Lower leg skin (tissue), 4 donors: ENCODE measurements around the gene ITGB3. TPM values are rescaled to one million over a fixed set of nuclear protein-coding genes. Genes with fewer than 3 reads are reported as not detected.

Source experiments
- DNase-seq, 2 donors: peaks; one replicate each; pipeline ENCODE4 v3.0.0-alpha.2; 2019; ENCODE audit warnings: low spot score in 2 of 2
- H3K4me3 ChIP-seq: fragments of 200-600 bp; sonication (generic); 2 replicates; pipeline ENCODE4 v1.5.1; 2017; ENCODE audit warnings: mild to moderate bottlenecking, low read depth; ENCODE audit not compliant: poor library complexity, severe bottlenecking
- POLR2A ChIP-seq, 2 donors: fragments of 450-650 bp; IDR thresholded peaks; one replicate each; pipeline ENCODE4 v1.6.1; 2016 to 2017; ENCODE audit warnings: antibody characterized with exemption in 2 of 2, mild to moderate bottlenecking in 1 of 2, moderate library complexity in 1 of 2
- WGBS, 2 donors: methylation state at CpG; one replicate each; pipeline ENCODE4 v1.1.5; 2018; 5-methylcytosine and 5-hydroxymethylcytosine counted together
- intact Hi-C: fragments of 100-400 bp; cut with DNase I; formaldehyde crosslinking; loops from one replicate; pipeline ENCODE4 v1.15.0; 2023; ENCODE audit warnings: low total_unique reads
- total RNA-seq, 4 donors: library from RNA; depleted of rRNA; stranded (reverse); fragments of >200 nt; gene quantifications; one replicate each; pipeline ENCODE4 v1.1.0, GENCODE V29; 2016
- TF ChIP-seq, protein P1 (sequence below), 3 donors: fragments of 450-650 bp; IDR thresholded peaks; one replicate each; pipeline ENCODE4 v1.5.1; 2016; ENCODE audit warnings: antibody characterized with exemption in 3 of 3, mild to moderate bottlenecking in 3 of 3, moderate library complexity in 2 of 3

ITGB3 gene
- total RNA-seq, 4 donors from 2014 or later: 2.2 to 3.7 (median 3.1) TPM

DNA sequence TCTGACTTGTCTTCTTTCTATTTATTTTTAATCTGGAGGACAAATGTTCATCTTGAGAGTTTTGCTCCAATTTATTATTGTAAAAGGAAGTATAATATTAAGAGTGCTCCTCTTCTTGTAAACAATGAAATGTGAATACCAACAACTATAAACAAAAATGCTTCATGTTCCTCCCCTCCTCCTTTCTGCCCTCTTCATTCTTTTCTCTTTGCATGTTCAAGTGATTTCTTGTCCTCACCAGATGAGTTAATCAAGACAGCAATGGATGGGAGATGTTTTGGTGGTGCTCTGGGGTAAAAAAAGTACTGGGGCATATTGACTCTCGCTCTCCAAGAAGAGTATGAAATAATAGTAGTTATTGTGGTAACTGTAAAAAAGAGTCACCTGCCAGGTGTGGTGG is 24.3 kb downstream of the ITGB3 start:
- WGBS, 2 donors: 97 to 100% methylated on average over 1 of the region's 1 CpG
- TF ChIP-seq, protein P1, sequence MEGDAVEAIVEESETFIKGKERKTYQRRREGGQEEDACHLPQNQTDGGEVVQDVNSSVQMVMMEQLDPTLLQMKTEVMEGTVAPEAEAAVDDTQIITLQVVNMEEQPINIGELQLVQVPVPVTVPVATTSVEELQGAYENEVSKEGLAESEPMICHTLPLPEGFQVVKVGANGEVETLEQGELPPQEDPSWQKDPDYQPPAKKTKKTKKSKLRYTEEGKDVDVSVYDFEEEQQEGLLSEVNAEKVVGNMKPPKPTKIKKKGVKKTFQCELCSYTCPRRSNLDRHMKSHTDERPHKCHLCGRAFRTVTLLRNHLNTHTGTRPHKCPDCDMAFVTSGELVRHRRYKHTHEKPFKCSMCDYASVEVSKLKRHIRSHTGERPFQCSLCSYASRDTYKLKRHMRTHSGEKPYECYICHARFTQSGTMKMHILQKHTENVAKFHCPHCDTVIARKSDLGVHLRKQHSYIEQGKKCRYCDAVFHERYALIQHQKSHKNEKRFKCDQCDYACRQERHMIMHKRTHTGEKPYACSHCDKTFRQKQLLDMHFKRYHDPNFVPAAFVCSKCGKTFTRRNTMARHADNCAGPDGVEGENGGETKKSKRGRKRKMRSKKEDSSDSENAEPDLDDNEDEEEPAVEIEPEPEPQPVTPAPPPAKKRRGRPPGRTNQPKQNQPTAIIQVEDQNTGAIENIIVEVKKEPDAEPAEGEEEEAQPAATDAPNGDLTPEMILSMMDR (IDR thresholded peaks at IDR 0.05): no peak
- TF ChIP-seq POLR2A (IDR thresholded peaks at IDR 0.05): no peak
- intact Hi-C loops: no loop called here
- H3K4me3 ChIP-seq: no peak overlapping the region
- no peak for DNase-seq

DNA sequence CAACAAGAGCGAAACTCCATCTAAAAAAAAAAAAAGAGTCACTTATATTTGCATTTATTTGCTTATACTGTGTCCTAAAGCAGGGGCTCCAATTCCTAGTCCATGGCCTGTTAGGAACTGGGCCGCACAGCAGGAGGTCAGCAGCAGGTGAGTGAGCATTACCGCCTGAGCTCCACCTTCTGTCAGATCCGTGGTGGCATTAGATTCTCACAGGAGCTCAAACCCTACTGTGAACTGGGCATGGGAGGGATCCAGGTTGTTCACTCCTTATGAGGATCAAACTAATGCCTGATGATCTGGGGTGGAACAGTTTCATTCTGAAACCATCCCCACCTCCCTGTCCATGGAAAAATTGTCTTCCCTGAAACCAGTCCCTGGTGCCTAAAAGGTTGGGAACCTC is 24.9 kb downstream of the ITGB3 start:
- 88 to 93% methylated on average over 4 of the region's 4 CpGs for WGBS, 2 donors
- no peak overlapping the region for H3K4me3 ChIP-seq
- intact Hi-C loops: no loop called here
- DNase-seq: no peak
- TF ChIP-seq POLR2A (IDR thresholded peaks at IDR 0.05): no peak
- TF ChIP-seq, protein P1 (IDR thresholded peaks at IDR 0.05): no peak

DNA sequence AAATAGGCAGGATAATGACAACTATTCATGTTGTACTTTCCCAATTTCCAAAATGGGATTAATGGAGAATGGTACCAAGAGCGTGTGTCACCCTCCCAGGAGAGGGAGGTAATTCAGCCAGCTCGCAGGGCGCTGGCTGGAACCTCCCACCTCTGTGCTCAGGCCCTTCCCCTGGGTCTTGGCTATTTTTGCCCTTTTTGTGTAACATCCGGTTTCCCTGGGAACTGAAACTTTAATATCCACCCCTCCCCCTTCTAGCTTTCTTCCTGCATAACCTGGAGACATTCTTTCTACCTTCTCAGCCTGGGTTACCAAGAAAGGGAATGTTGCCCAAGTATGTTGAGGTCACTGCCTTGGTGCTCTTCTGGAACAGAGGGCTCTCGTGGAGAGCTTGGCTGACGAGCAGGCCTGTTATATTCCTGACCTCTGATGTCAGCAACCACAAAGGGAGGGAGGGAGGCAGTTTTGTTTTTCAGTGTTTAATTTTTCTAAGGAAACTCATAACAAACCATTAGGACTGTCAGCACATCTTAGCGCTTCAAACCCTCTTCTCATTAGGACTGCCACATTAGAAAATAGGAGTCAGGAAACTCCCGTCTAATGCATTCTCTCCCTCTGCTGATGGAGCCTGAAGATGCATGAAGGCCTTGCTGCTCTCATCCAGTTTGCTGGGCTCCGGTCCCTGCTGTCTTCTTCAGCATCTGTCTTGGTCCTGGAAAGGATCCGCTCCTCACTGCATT is 25.6 kb downstream of the ITGB3 start:
- peak; percentile 60 to 93 for DNase-seq
- 43 to 46% methylated on average over 10 of the region's 10 CpGs for WGBS, 2 donors
- TF ChIP-seq POLR2A (IDR thresholded peaks at IDR 0.05): no peak
- TF ChIP-seq, protein P1 (IDR thresholded peaks at IDR 0.05): no peak
- intact Hi-C loops: no loop called here
- no peak overlapping the region for H3K4me3 ChIP-seq

DNA sequence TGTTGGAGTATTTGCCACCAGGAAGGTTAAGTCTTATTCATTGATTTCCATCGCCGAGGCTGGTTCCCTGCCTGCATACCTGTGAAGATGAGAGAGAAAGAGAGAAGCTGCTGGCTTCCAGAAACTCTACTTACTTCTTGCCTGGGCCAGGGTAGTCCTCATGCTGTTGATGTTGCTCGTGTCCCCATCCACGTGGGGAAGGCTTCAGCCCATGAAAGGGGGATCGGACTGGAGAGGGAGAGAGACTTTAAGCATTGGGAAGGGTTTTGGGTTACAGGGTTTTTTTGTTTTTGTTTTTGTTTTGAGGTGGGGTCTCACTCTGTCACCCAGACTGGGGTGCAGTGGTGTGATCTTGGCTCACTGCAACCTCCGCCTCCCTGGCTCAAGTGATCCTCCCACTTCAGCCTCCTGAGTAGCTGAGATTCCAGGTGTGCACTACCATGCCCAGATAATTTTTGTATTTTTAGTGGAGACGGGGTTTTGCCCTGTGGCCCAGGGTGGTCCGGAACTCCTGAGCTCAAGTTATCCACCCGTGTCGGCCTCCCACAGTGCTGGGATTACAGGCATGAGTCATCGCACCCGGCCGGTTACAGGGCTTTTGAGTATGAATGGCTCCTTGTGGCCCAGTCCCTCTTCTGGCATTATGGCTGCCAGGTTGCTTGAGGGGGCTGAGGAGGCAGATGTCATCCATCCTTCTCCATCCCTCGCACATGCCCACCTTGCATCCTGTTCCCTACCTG is 26.6 kb downstream of the ITGB3 start:
- WGBS, 2 donors: 78% methylated on average over 14 of the region's 14 CpGs
- DNase-seq: no peak
- H3K4me3 ChIP-seq: no peak overlapping the region
- intact Hi-C loops: no loop called here
- TF ChIP-seq POLR2A (IDR thresholded peaks at IDR 0.05): no peak
- TF ChIP-seq, protein P1 (IDR thresholded peaks at IDR 0.05): no peak

DNA sequence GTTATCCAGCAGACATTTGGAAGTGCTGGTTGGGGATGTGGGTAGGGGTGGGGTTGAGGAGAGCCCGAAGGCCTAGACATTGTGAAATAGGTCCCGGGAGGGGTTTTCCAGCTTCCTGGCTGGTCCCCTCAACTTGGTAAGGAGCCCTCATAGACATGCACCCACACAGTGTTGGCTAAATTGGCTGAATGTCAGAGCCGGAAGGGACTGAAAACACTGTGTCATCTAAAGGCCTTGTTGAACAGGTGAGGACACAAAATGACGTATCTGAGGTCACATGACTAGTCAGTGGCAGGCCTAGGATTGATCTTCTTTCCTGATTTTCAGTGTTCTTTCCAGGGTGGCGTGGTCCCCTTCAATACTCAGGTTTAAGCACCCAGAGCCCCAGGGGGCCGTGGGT is 27.6 kb downstream of the ITGB3 start:
- intact Hi-C loops: no loop called here
- H3K4me3 ChIP-seq: no peak overlapping the region
- TF ChIP-seq, protein P1 (IDR thresholded peaks at IDR 0.05): no peak
- no peak for TF ChIP-seq POLR2A (IDR thresholded peaks at IDR 0.05)
- 76 to 79% methylated on average over 6 of the region's 6 CpGs for WGBS, 2 donors
- DNase-seq: no peak
